ENCODE data around the gene PRKCH. TPM values are rescaled to one million over a fixed set of nuclear protein-coding genes. Genes with fewer than 3 reads are reported as not detected.

The PRKCH gene
- total RNA-seq, 2 donors from 2014 or later, result 7.2 to 8.6 TPM

GRCh38 chr14:61569812-61570548 lies 248.6 kb downstream of the PRKCH start:
- no peak overlapping the region for H3K9ac ChIP-seq (ENCODE audit: extremely low read depth, low read length, poor library complexity, severe bottlenecking)
- 82 to 87% methylated on average over 4 to 9 of the region's 9 CpGs for WGBS, 2 experiments (ENCODE audit: insufficient coverage in 1 of 2, insufficient read length in 1 of 2)

GRCh38 chr14:61570549-61571290 lies 249.3 kb downstream of the PRKCH start:
- peak overlapping the region; percentile 3 for H3K4me3 ChIP-seq (ENCODE audit: low read length)
- WGBS, 2 experiments (ENCODE audit: insufficient coverage in 1 of 2, insufficient read length in 1 of 2), result 88 to 93% methylated on average over 5 to 6 of the region's 6 CpGs
- H3K27ac Mint-ChIP-seq, result no peak overlapping the region
- H3K9ac ChIP-seq (ENCODE audit: extremely low read depth, low read length, poor library complexity, severe bottlenecking), result no peak overlapping the region
- no peak overlapping the region for H3K4me3 Mint-ChIP-seq
- DNase-seq, result peak; percentile 31
- peaks cover 10% of the 10 kb centered on the region for H3K27me3 Mint-ChIP-seq (ENCODE audit: insufficient read depth)
- H3K9me3 Mint-ChIP-seq, result no peaks in the 10 kb centered on the region
- no peaks in the 10 kb centered on the region for H3K9me3 ChIP-seq (ENCODE audit: control insufficient read depth, low read length)
- no peak for TF ChIP-seq CTCF (conservative IDR thresholded peaks at IDR 0.05)
- H3K27ac ChIP-seq (ENCODE audit: low read depth, low read length), result no peak overlapping the region
- H3K4me1 ChIP-seq (ENCODE audit: control insufficient read depth, insufficient read depth, low read length), result peaks cover 15% of the 10 kb centered on the region
- no peaks in the 10 kb centered on the region for H3K36me3 Mint-ChIP-seq (ENCODE audit: low read depth)
- peaks cover 30% of the 10 kb centered on the region for H3K4me1 Mint-ChIP-seq
- H3K36me3 ChIP-seq (ENCODE audit: control insufficient read depth, insufficient read depth, low read length), result no peaks in the 10 kb centered on the region
- H3K27me3 ChIP-seq (ENCODE audit: control insufficient read depth, insufficient read depth, low read length, poor library complexity, severe bottlenecking), result no peaks in the 10 kb centered on the region

More at GRCh38 chr14:61569812-61570548, 248.6 kb downstream of the PRKCH start:
- peak; percentile 28 for DNase-seq
- no peak overlapping the region for H3K27ac ChIP-seq (ENCODE audit: low read depth, low read length)
- Mint-ChIP-seq H3K36me3 (ENCODE audit: low read depth) (no peaks in the 10 kb centered on the region), H3K27me3 (ENCODE audit: insufficient read depth) (peaks cover 10% of the 10 kb centered on the region), H3K27ac (no peak overlapping the region), H3K4me1 (peaks cover 31% of the 10 kb centered on the region), H3K4me3 (no peak overlapping the region), H3K9me3 (no peaks in the 10 kb centered on the region)
- no peaks in the 10 kb centered on the region for H3K9me3 ChIP-seq (ENCODE audit: control insufficient read depth, low read length)
- H3K36me3 ChIP-seq (ENCODE audit: control insufficient read depth, insufficient read depth, low read length), result no peaks in the 10 kb centered on the region
- peak overlapping the region; percentile 3 for H3K4me3 ChIP-seq (ENCODE audit: low read length)
- H3K4me1 ChIP-seq (ENCODE audit: control insufficient read depth, insufficient read depth, low read length), result peaks cover 15% of the 10 kb centered on the region
- no peaks in the 10 kb centered on the region for H3K27me3 ChIP-seq (ENCODE audit: control insufficient read depth, insufficient read depth, low read length, poor library complexity, severe bottlenecking)
- TF ChIP-seq CTCF (conservative IDR thresholded peaks at IDR 0.05), result no peak

GRCh38 chr14:61571917-61572316 lies 250.5 kb downstream of the PRKCH start:
- Mint-ChIP-seq H3K27me3 (ENCODE audit: insufficient read depth) (peaks cover 10% of the 10 kb centered on the region), H3K4me1 (peaks cover 30% of the 10 kb centered on the region), H3K36me3 (ENCODE audit: low read depth) (no peaks in the 10 kb centered on the region), H3K4me3 (no peak overlapping the region), H3K9me3 (no peaks in the 10 kb centered on the region), H3K27ac (no peak overlapping the region)
- H3K27ac ChIP-seq (ENCODE audit: low read depth, low read length), result no peak overlapping the region
- 86 to 94% methylated on average over 1 to 2 of the region's 2 CpGs for WGBS, 2 experiments (ENCODE audit: insufficient coverage in 1 of 2, insufficient read length in 1 of 2)
- H3K9ac ChIP-seq (ENCODE audit: extremely low read depth, low read length, poor library complexity, severe bottlenecking), result no peak overlapping the region
- H3K9me3 ChIP-seq (ENCODE audit: control insufficient read depth, low read length), result no peaks in the 10 kb centered on the region
- H3K36me3 ChIP-seq (ENCODE audit: control insufficient read depth, insufficient read depth, low read length), result no peaks in the 10 kb centered on the region
- peak; percentile 2 for DNase-seq
- H3K27me3 ChIP-seq (ENCODE audit: control insufficient read depth, insufficient read depth, low read length, poor library complexity, severe bottlenecking), result no peaks in the 10 kb centered on the region
- no peak overlapping the region for H3K4me3 ChIP-seq (ENCODE audit: low read length)
- peaks cover 15% of the 10 kb centered on the region for H3K4me1 ChIP-seq (ENCODE audit: control insufficient read depth, insufficient read depth, low read length)
- TF ChIP-seq CTCF (conservative IDR thresholded peaks at IDR 0.05), result no peak

Data from endodermal cell (in vitro differentiated cells).